GM12878 (cell line): ENCODE measurements around the gene OGFR. TPM values are rescaled to one million over a fixed set of nuclear protein-coding genes. Genes with fewer than 3 reads are reported as not detected.

Experiments
- ATAC-seq: fragments of 200-7000 bp; cut with Tn5 transposase; 3 replicates; pipeline ENCODE4 v1.9.1; 2020; ENCODE audit warnings: mild to moderate bottlenecking, moderate library complexity
- BruUV-seq: library from RNA; stranded (reverse); fragments of 400-500 nt; replicated peaks from 2 replicates; lab custom pipeline; 2021; lab: Mats Ljungman, UMichigan
- CTCF ChIA-PET: fragments of 300-600 bp; sonication (Branson Sonifier 250); formaldehyde crosslinking; extraction: SDS; loops from one replicate; lab custom pipeline; 2021; ENCODE audit warnings: inconsistent platforms; lab: Yijun Ruan, JAX
- POLR2A ChIA-PET: fragments of 350-600 bp; formaldehyde crosslinking; extraction: SDS; loops from one replicate; lab custom pipeline; 2021; ENCODE audit warnings: inconsistent platforms; lab: Charles Lee
- RAD21 ChIA-PET: fragments of 300-600 bp; sonication (Branson Sonifier 250); formaldehyde crosslinking; loops from one replicate; lab custom pipeline; 2023; ENCODE audit warnings: antibody characterized with exemption; ENCODE audit not compliant: unreplicated experiment; lab: Charles Lee
- SMC1A ChIA-PET: fragments of 300-600 bp; sonication (Branson Sonifier 250); formaldehyde crosslinking; loops from one replicate; lab custom pipeline; 2023; ENCODE audit not compliant: unreplicated experiment, uncharacterized antibody; lab: Charles Lee
- DNase-seq: peaks from one replicate; pipeline ENCODE4 v3.0.0-alpha.2; 2011; ENCODE audit warnings: low read depth, low spot score
- FAIRE-seq: peaks from 3 replicates; lab custom pipeline; 2011; peaks lifted over from hg19 to GRCh38; lab: Jason Lieb, UNC
- H2AFZ ChIP-seq: 2 replicates; pipeline ENCODE4 v1.6.0; 2011; ENCODE audit warnings: low read depth, low read length, control low read depth; ENCODE audit not compliant: control insufficient read depth
- H3K27ac ChIP-seq: 2 replicates; pipeline ENCODE4 v1.5.1; 2011; ENCODE audit warnings: control low read depth; ENCODE audit not compliant: control insufficient read depth, insufficient read depth
- H3K27me3 ChIP-seq, 2 experiments: replicated peaks in 1 of 2; 2 replicates each; pipeline versions ENCODE4 v1.6.0 to v1.6.1; 2011; ENCODE audit warnings: low read length in 1 of 2; ENCODE audit not compliant: control insufficient read depth in 2 of 2, insufficient read depth in 2 of 2
- H3K36me3 ChIP-seq, 2 experiments: 2 replicates each; pipeline ENCODE4 v1.5.1; 2011; ENCODE audit warnings: low read length in 1 of 2; ENCODE audit not compliant: control insufficient read depth in 2 of 2, insufficient read depth in 2 of 2
- H3K4me1 ChIP-seq: 2 replicates; pipeline ENCODE4 v1.6.1; 2011; ENCODE audit warnings: mild to moderate bottlenecking, low read length, moderate library complexity, mixed read lengths; ENCODE audit not compliant: control insufficient read depth, insufficient read depth
- H3K4me2 ChIP-seq: 2 replicates; pipeline ENCODE4 v1.6.0; 2011; ENCODE audit warnings: control low read depth; ENCODE audit not compliant: control insufficient read depth, insufficient read depth
- H3K4me3 ChIP-seq: fragments of 200-600 bp; sonication (generic); 2 replicates; pipeline ENCODE4 v1.5.1; 2016
- H3K79me2 ChIP-seq: 2 replicates; pipeline ENCODE4 v1.6.0; 2011; ENCODE audit warnings: low read length; ENCODE audit not compliant: control insufficient read depth, insufficient read depth
- H3K9ac ChIP-seq: 2 replicates; pipeline ENCODE4 v1.8.0; 2011; ENCODE audit warnings: low read length, control low read depth, mixed read lengths; ENCODE audit not compliant: control insufficient read depth, insufficient read depth
- H3K9me3 ChIP-seq: replicated peaks from 3 replicates; pipeline ENCODE4 v1.5.1; 2011; ENCODE audit warnings: mild to moderate bottlenecking, low read length; ENCODE audit not compliant: control insufficient read depth, insufficient read depth
- H4K20me1 ChIP-seq: 2 replicates; pipeline ENCODE4 v1.6.0; 2011; ENCODE audit not compliant: control insufficient read depth, insufficient read depth
- CBFB ChIP-seq: IDR thresholded peaks from 2 replicates; pipeline ENCODE4 v1.6.1; 2016; ENCODE audit warnings: antibody characterized with exemption, low read depth
- KDM1A ChIP-seq: fragments of 200-600 bp; sonication (generic); IDR thresholded peaks from 2 replicates; pipeline ENCODE4 v1.6.1; 2016; ENCODE audit warnings: borderline replicate concordance
- NBN ChIP-seq: fragments of 450-650 bp; IDR thresholded peaks from 2 replicates; pipeline ENCODE4 v1.6.1; 2016
- NFYA ChIP-seq: IDR thresholded peaks from 2 replicates; pipeline ENCODE4 v1.6.1; 2011; ENCODE audit warnings: low read depth, mild to moderate bottlenecking, low read length, improper control_type of control experiment, borderline replicate concordance
- RBBP5 ChIP-seq: fragments of 200-600 bp; sonication (generic); conservative IDR thresholded peaks from 2 replicates; pipeline ENCODE4 v1.6.1; 2016
- SMAD1 ChIP-seq: fragments of 450-650 bp; IDR thresholded peaks from 2 replicates; pipeline ENCODE4 v1.6.1; 2018; ENCODE audit warnings: mild to moderate bottlenecking, low read depth; ENCODE audit not compliant: partially characterized antibody
- USF2 ChIP-seq: IDR thresholded peaks from 2 replicates; pipeline ENCODE4 v1.6.1; 2011; ENCODE audit warnings: low read depth, low read length, improper control_type of control experiment, borderline replicate concordance
- WRNIP1 ChIP-seq: IDR thresholded peaks from 2 replicates; pipeline ENCODE4 v1.6.1; 2011; ENCODE audit warnings: low read depth, low read length, improper control_type of control experiment, borderline replicate concordance
- ZBTB11 ChIP-seq: fragments of 450-650 bp; formaldehyde crosslinking; IDR thresholded peaks from 2 replicates; pipeline ENCODE4 v1.5.0; 2022; ENCODE audit warnings: mild to moderate bottlenecking, missing genetic modification characterization
- ZBTB40 ChIP-seq: fragments of 450-650 bp; IDR thresholded peaks from 2 replicates; pipeline ENCODE4 v1.6.1; 2016; ENCODE audit warnings: mild to moderate bottlenecking, moderate library complexity, borderline replicate concordance
- ZNF592 ChIP-seq: fragments of 450-650 bp; IDR thresholded peaks from 2 replicates; pipeline ENCODE4 v1.6.1; 2017; ENCODE audit warnings: mild to moderate bottlenecking, moderate library complexity
- WGBS: methylation state at CpG from one replicate; pipeline ENCODE4 v1.1.6; 2016; ENCODE audit warnings: low lambda C conversion rate; ENCODE audit not compliant: insufficient replicate concordance, insufficient coverage; ENCODE audit errors: missing lambda C conversion rate; 5-methylcytosine and 5-hydroxymethylcytosine counted together
- in situ Hi-C: fragments of 300-500 bp; cut with MboI; formaldehyde crosslinking; loops from 9 replicates; pipeline ENCODE4 v1.14.3; 2018; ENCODE audit warnings: mixed read lengths
- intact Hi-C: fragments of 100-400 bp; cut with micrococcal nuclease; formaldehyde crosslinking; loops from one replicate; pipeline ENCODE4 v1.14.2; 2022; ENCODE audit not compliant: unreplicated experiment
- polyA plus RNA-seq, 11 experiments: library from polyadenylated mRNA; depleted of rRNA in 4 of 11; unstranded in 6 of 11; stranded (reverse) in 5 of 11; fragments of >200 nt; fragmentation: Nextera tagmentation in 4 of 11; fragmentation: Illumina TruSeq in 1 of 11; extraction: Ambion mirVana in 4 of 11; extraction: Trizol in 1 of 11; gene quantifications; 1 replicate in 1 of 11; 2 replicates in 10 of 11; pipeline versions ENCODE4 v1.2.1 to v1.2.3, GENCODE V29; 2011 to 2016; ENCODE audit warnings: inconsistent platforms in 2 of 11, missing spikeins in 2 of 11, low read depth in 1 of 11
- total RNA-seq, 4 experiments: library from RNA; depleted of rRNA in 3 of 4; stranded (reverse); fragments of >200 nt in 3 of 4; fragmentation: Illumina TruSeq in 1 of 4; extraction: Trizol in 1 of 4; gene quantifications; 2 replicates each; pipeline versions ENCODE4 v1.2.1 to v1.2.3, GENCODE V29; 2013 to 2021

Gene OGFR
- total and polyA plus RNA-seq, 10 of the 15 experiments (the other 5 are each of a cell fraction or from before 2014, with no cell fraction given) = 0.72 to 62.1 (median 27.3) TPM

- Histone ChIP-seq H3K4me1 (no peaks in the 10 kb centered on the region), H4K20me1 (no peaks in the 10 kb centered on the region), H3K79me2 (no peaks in the 10 kb centered on the region), H3K36me3 (no peaks in the 10 kb centered on the region), H3K4me3 (no peak overlapping the region), H3K9me3 (no peaks in the 10 kb centered on the region)
- ChIA-PET POLR2A (no interaction called here), RAD21 (no interaction called here)
- ATAC-seq (no peak), FAIRE-seq (no peak), DNase-seq (no peak)
- intact Hi-C loops (no loop called here), in situ Hi-C loops (no loop called here)
- 59% methylated on average over 11 of the region's 11 CpGs for WGBS
- TF ChIP-seq USF2 = no peak
- no peak for TF ChIP-seq ZBTB11
- no peak for TF ChIP-seq ZBTB40
- no peak for TF ChIP-seq KDM1A
- no peak for TF ChIP-seq ZNF592
- TF ChIP-seq WRNIP1 = no peak
- no peak for TF ChIP-seq CBFB
- TF ChIP-seq NFYA = no peak
- no peak for TF ChIP-seq SMAD1
- TF ChIP-seq RBBP5 = no peak
- no peak for TF ChIP-seq NBN
- TF ChIP-seq, all 136 proteins: peak for 0
- peaks cover 1 to 3% of the 10 kb centered on the region in 2 experiments; a peak in 3 of 4 replicates for H3K27me3 ChIP-seq
- no peak overlapping the region for H3K4me2 ChIP-seq
- SMC1A ChIA-PET = no interaction called here
- no TSS peak for BruUV-seq
- H3K27ac ChIP-seq = no peak overlapping the region
- CTCF ChIA-PET = no interaction called here
- H2AFZ ChIP-seq = no peak overlapping the region
- no peak overlapping the region for H3K9ac ChIP-seq
Observed at GRCh38 chr20:62760471-62760855, 44.2 kb upstream of the OGFR start.
